GM23248 (cell line): ENCODE results near the gene PIAS2. TPM values are rescaled to one million over a fixed set of nuclear protein-coding genes. Genes with fewer than 3 reads are reported as not detected.

Experiments used
- DNase-seq: peaks from one replicate; pipeline ENCODE4 v3.0.0-alpha.2; 2015
- H2AFZ ChIP-seq: fragments of 200-600 bp; sonication (generic); 2 replicates; pipeline ENCODE4 v1.6.1; 2016; ENCODE audit warnings: antibody characterized with exemption
- H3F3A ChIP-seq: fragments of 200-600 bp; sonication (generic); 2 replicates; pipeline ENCODE4 v1.6.1; 2016; ENCODE audit warnings: mild to moderate bottlenecking, antibody characterized with exemption, mixed run types; ENCODE audit not compliant: insufficient read depth
- H3K27ac ChIP-seq: fragments of 200-600 bp; sonication (generic); 2 replicates; pipeline ENCODE4 v1.5.1; 2016; ENCODE audit warnings: mild to moderate bottlenecking
- H3K27me3 ChIP-seq: fragments of 200-600 bp; sonication (generic); replicated peaks from 2 replicates; pipeline ENCODE4 v1.6.1; 2016; ENCODE audit warnings: mild to moderate bottlenecking; ENCODE audit not compliant: insufficient read depth
- H3K36me3 ChIP-seq: fragments of 200-600 bp; sonication (generic); 2 replicates; pipeline ENCODE4 v1.6.1; 2016; ENCODE audit warnings: low read depth, mild to moderate bottlenecking
- H3K4me1 ChIP-seq: fragments of 200-600 bp; sonication (generic); 2 replicates; pipeline ENCODE4 v1.6.1; 2016; ENCODE audit warnings: mild to moderate bottlenecking; ENCODE audit not compliant: insufficient read depth
- H3K4me2 ChIP-seq: fragments of 200-600 bp; sonication (generic); one replicate; pipeline ENCODE4 v1.6.1; 2016; ENCODE audit warnings: mild to moderate bottlenecking; ENCODE audit not compliant: unreplicated experiment
- H3K4me3 ChIP-seq: fragments of 200-600 bp; sonication (generic); 2 replicates; pipeline ENCODE4 v1.5.1; 2016; ENCODE audit warnings: mild to moderate bottlenecking
- H3K79me2 ChIP-seq: fragments of 200-600 bp; sonication (generic); 2 replicates; pipeline ENCODE4 v1.6.1; 2016; ENCODE audit warnings: mild to moderate bottlenecking; ENCODE audit not compliant: insufficient read depth
- H3K9ac ChIP-seq: fragments of 200-600 bp; sonication (generic); 2 replicates; pipeline ENCODE4 v1.6.1; 2016; ENCODE audit warnings: mild to moderate bottlenecking
- H3K9me2 ChIP-seq: fragments of 200-600 bp; sonication (generic); 2 replicates; pipeline ENCODE4 v1.6.1; 2016; ENCODE audit warnings: mixed run types, mild to moderate bottlenecking, moderate library complexity; ENCODE audit not compliant: insufficient read depth
- H3K9me3 ChIP-seq: fragments of 200-600 bp; sonication (generic); one replicate; pipeline ENCODE4 v1.6.1; 2017; ENCODE audit warnings: low read depth
- H4K20me1 ChIP-seq: fragments of 200-600 bp; sonication (generic); 2 replicates; pipeline ENCODE4 v1.6.0; 2016; ENCODE audit not compliant: insufficient read depth
- EZH2 ChIP-seq: fragments of 200-600 bp; sonication (generic); IDR thresholded peaks from 2 replicates; pipeline ENCODE4 v1.6.1; 2018; ENCODE audit warnings: antibody characterized with exemption, mild to moderate bottlenecking; ENCODE audit not compliant: insufficient read depth, poor library complexity, severe bottlenecking
- EZH2phosphoT487 ChIP-seq: fragments of 200-600 bp; sonication (generic); IDR thresholded peaks from 2 replicates; pipeline ENCODE4 v1.6.1; 2018; ENCODE audit warnings: antibody characterized with exemption, moderate library complexity, mild to moderate bottlenecking, low read depth; ENCODE audit not compliant: insufficient read depth
- WGBS, 2 experiments: methylation state at CpG; one replicate each; pipeline ENCODE4 v1.1.6; 2015 to 2017; ENCODE audit warnings: low lambda C conversion rate in 2 of 2, low coverage in 1 of 2; ENCODE audit errors: missing lambda C conversion rate in 2 of 2; 5-methylcytosine and 5-hydroxymethylcytosine counted together
- in situ Hi-C: fragments of 300-500 bp; cut with MboI; formaldehyde crosslinking; loops from 2 replicates; pipeline ENCODE4 v1.15.0; 2020
- polyA plus RNA-seq: library from polyadenylated mRNA; unstranded; fragments of >200 nt; fragmentation: Nextera tagmentation; extraction: Ambion mirVana; gene quantifications from 2 replicates; pipeline ENCODE4 v1.2.1, GENCODE V29; 2016
- total RNA-seq: library from RNA; depleted of rRNA; stranded (reverse); fragments of >200 nt; shearing (Covaris generic); gene quantifications from 2 replicates; pipeline ENCODE4 v1.2.3, GENCODE V29; 2014

PIAS2 gene
- total and polyA plus RNA-seq, 2 experiments from 2014 or later, result 21.3 to 23.0 TPM

DNA sequence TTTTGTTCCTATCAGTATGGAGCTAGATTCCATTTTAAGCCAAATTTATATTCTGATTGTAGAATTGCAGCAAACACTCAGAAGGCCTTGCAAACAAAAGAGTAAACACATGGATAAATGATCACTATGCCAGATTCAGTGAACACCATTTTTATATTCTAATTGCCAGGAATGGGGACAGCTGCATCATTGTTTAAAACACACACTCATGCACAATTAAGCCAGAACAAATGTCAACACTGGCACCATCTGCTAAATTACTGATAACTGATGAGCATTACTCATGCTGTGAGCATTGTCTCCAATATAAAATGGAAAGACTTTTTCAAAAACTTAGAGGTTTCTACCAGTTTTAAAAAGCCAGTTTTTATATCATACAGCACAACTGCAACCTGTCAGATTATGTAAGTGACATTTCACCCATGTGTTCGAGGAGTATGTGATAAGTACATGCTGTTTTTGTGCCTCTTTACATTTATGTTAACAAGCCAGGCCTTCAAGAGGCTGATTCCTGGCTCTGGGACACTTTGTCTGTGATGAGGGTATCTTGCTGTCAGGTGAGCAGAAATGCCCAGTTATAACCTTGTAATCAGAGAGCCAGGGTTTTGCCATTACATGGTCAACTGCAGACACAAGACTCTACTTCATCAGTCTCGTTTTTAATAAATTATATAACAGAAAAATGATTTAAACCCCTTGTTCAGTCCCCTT lies 156.1 kb downstream of the PIAS2 start:
- no peaks in the 10 kb centered on the region for H3F3A ChIP-seq
- H3K9me2 ChIP-seq, result no peaks in the 10 kb centered on the region
- H3K27ac ChIP-seq, result no peak overlapping the region
- H3K4me1 ChIP-seq, result no peaks in the 10 kb centered on the region
- DNase-seq, result no peak
- peaks cover 70% of the 10 kb centered on the region for H3K27me3 ChIP-seq
- H4K20me1 ChIP-seq, result no peaks in the 10 kb centered on the region
- H3K9me3 ChIP-seq, result no peaks in the 10 kb centered on the region
- H3K79me2 ChIP-seq, result no peaks in the 10 kb centered on the region
- H3K4me2 ChIP-seq, result no peak overlapping the region
- WGBS, 2 experiments, result 6% methylated on average over 2 of the region's 2 CpGs
- no peaks in the 10 kb centered on the region for H3K36me3 ChIP-seq
- in situ Hi-C loops, result no loop called here
- no peak overlapping the region for H3K9ac ChIP-seq
- no peak overlapping the region for H3K4me3 ChIP-seq
- TF ChIP-seq EZH2, result no peak
- no peak for TF ChIP-seq EZH2phosphoT487
- H2AFZ ChIP-seq, result no peak overlapping the region

DNA sequence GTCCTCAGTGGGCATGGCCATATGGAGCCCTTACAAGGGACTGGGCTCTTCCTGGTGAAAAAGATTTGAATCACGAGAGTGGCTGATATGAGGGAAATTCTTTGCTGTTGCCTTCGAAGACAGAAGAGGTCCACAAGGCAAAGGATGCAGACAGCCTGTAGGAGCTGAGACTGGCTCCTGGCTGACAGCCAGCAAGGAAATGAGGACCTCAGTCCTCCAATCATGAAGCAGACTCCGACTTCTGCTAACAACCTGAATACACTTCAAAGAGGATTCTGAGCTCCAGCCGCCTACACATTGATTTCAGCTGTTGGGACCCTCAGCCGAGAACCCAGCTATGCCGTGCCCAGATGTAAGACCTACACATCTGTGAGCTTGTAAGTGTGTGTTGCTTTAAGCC lies 157.4 kb downstream of the PIAS2 start:
- H3K9me3 ChIP-seq, result no peaks in the 10 kb centered on the region
- no peaks in the 10 kb centered on the region for H3K36me3 ChIP-seq
- no peaks in the 10 kb centered on the region for H4K20me1 ChIP-seq
- no peaks in the 10 kb centered on the region for H3K79me2 ChIP-seq
- no peak for DNase-seq
- no peak overlapping the region for H3K27ac ChIP-seq
- no peak overlapping the region for H3K4me2 ChIP-seq
- no peaks in the 10 kb centered on the region for H3F3A ChIP-seq
- H3K27me3 ChIP-seq, result peaks cover 83% of the 10 kb centered on the region
- no peak overlapping the region for H3K4me3 ChIP-seq
- no peak overlapping the region for H2AFZ ChIP-seq
- no peaks in the 10 kb centered on the region for H3K4me1 ChIP-seq
- 4 to 9% methylated on average over 6 of the region's 6 CpGs for WGBS, 2 experiments
- in situ Hi-C loops, result no loop called here
- TF ChIP-seq EZH2phosphoT487 (no peak), EZH2 (no peak)
- H3K9ac ChIP-seq, result no peak overlapping the region
- H3K9me2 ChIP-seq, result no peaks in the 10 kb centered on the region

DNA sequence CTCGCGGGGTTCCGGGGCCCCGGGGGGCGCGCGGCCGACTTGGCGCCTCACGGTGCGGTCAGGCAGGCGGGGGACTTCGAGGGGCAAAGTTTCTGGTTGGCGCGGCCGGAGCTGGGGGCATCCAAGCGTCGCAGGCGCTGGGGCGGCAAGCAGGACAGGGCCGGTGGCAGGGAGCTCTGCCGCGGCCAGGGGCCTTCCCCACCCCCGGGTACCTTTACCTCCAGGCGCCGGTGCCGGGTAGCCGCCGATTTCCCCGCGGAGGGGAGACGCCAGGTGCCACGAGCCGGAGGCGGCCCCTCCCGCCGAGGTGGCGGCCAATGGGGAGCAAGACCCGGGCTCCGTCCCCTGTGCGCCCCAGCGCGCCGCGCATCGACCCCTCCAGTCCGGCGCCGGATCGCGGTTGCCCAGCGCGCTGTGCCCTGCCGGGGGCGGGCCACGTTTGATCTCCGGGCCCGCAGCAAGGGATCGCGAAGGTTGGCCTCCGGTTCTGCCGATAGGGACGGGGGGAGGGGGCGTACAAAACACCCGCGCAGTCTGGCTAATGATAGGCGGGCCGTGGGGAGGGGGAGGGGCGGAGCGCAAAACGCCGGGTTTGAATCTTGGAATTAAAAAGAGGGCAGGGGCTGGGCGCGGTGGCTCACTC lies 160.6 kb downstream of the PIAS2 start, which contains the start of gene ST8SIA5:
Gene ST8SIA5 (minus strand): TSS at position 495 of the 643 bp plus-strand sequence. CDS start 545 bp downstream, outside the sequence.
- H3F3A ChIP-seq, result no peaks in the 10 kb centered on the region
- 2 to 4% methylated on average over 49 to 57 of the region's 74 CpGs for WGBS, 2 experiments

DNA sequence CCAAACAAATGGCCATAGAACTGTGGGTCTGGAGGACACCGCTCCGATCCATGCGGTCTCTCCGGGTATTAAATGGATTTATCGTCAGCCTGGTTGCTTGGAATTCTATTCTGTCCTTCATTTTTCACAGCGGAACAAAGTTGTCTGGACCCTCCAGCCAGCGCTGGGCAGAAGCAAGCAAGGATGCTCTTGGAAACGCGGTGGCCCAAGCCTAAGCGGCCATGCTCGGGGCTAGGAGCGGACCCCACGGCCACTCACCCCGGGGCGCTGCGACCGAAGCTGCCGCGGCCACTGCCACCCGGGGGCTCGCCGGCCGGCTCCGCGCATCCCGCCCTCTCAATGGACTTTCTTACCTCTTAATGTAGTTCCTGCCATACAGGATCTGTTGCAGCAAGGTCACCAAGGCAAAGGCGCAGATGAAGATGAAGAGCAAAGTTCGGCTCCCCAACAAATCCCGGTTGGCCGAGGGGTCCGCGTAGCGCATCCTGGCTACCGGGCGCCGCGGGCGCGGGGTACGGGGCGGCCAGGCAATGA lies 161.2 kb downstream of the PIAS2 start:
- H3K27me3 ChIP-seq, result peaks cover 69% of the 10 kb centered on the region
- no peak overlapping the region for H2AFZ ChIP-seq
- TF ChIP-seq EZH2phosphoT487, result no peak; the same call in 1 of the 2 replicates
- peak; percentile 73 for TF ChIP-seq EZH2
- no peaks in the 10 kb centered on the region for H3K4me1 ChIP-seq
- in situ Hi-C loops, result no loop called here
- H3K79me2 ChIP-seq, result no peaks in the 10 kb centered on the region
- no peak overlapping the region for H3K4me3 ChIP-seq
- DNase-seq, result peak; percentile 7
- H3K9me3 ChIP-seq, result no peaks in the 10 kb centered on the region
- WGBS, 2 experiments, result 4 to 6% methylated on average over 41 of the region's 41 CpGs
- H3K9me2 ChIP-seq, result no peaks in the 10 kb centered on the region
- no peak overlapping the region for H3K9ac ChIP-seq
- no peak overlapping the region for H3K27ac ChIP-seq
- H4K20me1 ChIP-seq, result no peaks in the 10 kb centered on the region
- no peak overlapping the region for H3K4me2 ChIP-seq
- no peaks in the 10 kb centered on the region for H3K36me3 ChIP-seq
- H3F3A ChIP-seq, result no peaks in the 10 kb centered on the region

More for the DNA sequence above, 160.6 kb downstream of the PIAS2 start, which contains the start of gene ST8SIA5:
- H3K27me3 ChIP-seq, result peaks cover 75% of the 10 kb centered on the region
- TF ChIP-seq EZH2, result no peak
- 0 out of 2 replicates have a peak, but pooled peaks have one; percentile 49 for TF ChIP-seq EZH2phosphoT487
- no peaks in the 10 kb centered on the region for H3K79me2 ChIP-seq
- H3K9me2 ChIP-seq, result no peaks in the 10 kb centered on the region
- no peaks in the 10 kb centered on the region for H3K9me3 ChIP-seq
- H3K9ac ChIP-seq, result no peak within 1 kb of the TSS
- peak within 1 kb of the TSS; percentile 52; the same call in 1 of the 2 replicates for H2AFZ ChIP-seq
- in situ Hi-C loops, result no loop called here
- no peak within 1 kb of the TSS for H3K27ac ChIP-seq
- peak within 1 kb of the TSS; percentile 76 for H3K4me2 ChIP-seq
- DNase-seq, result peak; percentile 18
- H4K20me1 ChIP-seq, result no peaks in the 10 kb centered on the region
- no peaks in the 10 kb centered on the region for H3K36me3 ChIP-seq
- peak within 1 kb of the TSS; percentile 62 for H3K4me3 ChIP-seq
- H3K4me1 ChIP-seq, result no peaks in the 10 kb centered on the region
